IMR-90 (cell line): Measurements from ENCODE around the gene ANKH.

Experiments
- BHLHE40 ChIP-seq: fragments of 150-350 bp; IDR thresholded peaks from 2 replicates; pipeline ENCODE4 v1.6.1; 2016; ENCODE audit warnings: mild to moderate bottlenecking, low read depth, low read length
- CEBPB ChIP-seq: IDR thresholded peaks from 2 replicates; pipeline ENCODE4 v1.6.1; 2012; ENCODE audit warnings: low read depth, low read length, improper control_type of control experiment
- ELK1 ChIP-seq: fragments of 150-350 bp; IDR thresholded peaks from 2 replicates; pipeline ENCODE4 v1.6.1; 2016; ENCODE audit warnings: low read depth, mild to moderate bottlenecking, low read length, moderate library complexity, borderline replicate concordance
- FOS ChIP-seq: fragments of 150-350 bp; IDR thresholded peaks from 2 replicates; pipeline ENCODE4 v1.6.1; 2016; ENCODE audit warnings: low read depth, low read length
- MAZ ChIP-seq: IDR thresholded peaks from 2 replicates; pipeline ENCODE4 v1.6.1; 2012; ENCODE audit warnings: low read depth, mild to moderate bottlenecking, low read length, improper control_type of control experiment, moderate library complexity, borderline replicate concordance
- POLR2A ChIP-seq: IDR thresholded peaks from 2 replicates; pipeline ENCODE4 v1.6.1; 2012; ENCODE audit warnings: mild to moderate bottlenecking, low read depth, low read length
- RAD21 ChIP-seq: IDR thresholded peaks from 2 replicates; pipeline ENCODE4 v1.6.1; 2012; ENCODE audit warnings: low read length, improper control_type of control experiment
- RCOR1 ChIP-seq: IDR thresholded peaks from 2 replicates; pipeline ENCODE4 v1.6.1; 2012; ENCODE audit warnings: mild to moderate bottlenecking, low read length, improper control_type of control experiment; ENCODE audit not compliant: insufficient replicate concordance
- RFX5 ChIP-seq: IDR thresholded peaks from 2 replicates; pipeline ENCODE4 v1.8.0; 2012; ENCODE audit warnings: low read depth, mild to moderate bottlenecking, low read length, moderate library complexity
- SMC3 ChIP-seq: fragments of 150-350 bp; IDR thresholded peaks from 2 replicates; pipeline ENCODE4 v1.6.1; 2016; ENCODE audit warnings: low read depth, mild to moderate bottlenecking, antibody characterized with exemption, low read length, moderate library complexity
- USF2 ChIP-seq: fragments of 150-350 bp; IDR thresholded peaks from 2 replicates; pipeline ENCODE4 v1.6.1; 2017; ENCODE audit warnings: mild to moderate bottlenecking, antibody characterized with exemption, low read length, low read depth
- TF ChIP-seq, protein P1 (sequence below): conservative IDR thresholded peaks from 2 replicates; pipeline ENCODE4 v1.5.1; 2012; ENCODE audit warnings: mild to moderate bottlenecking, low read depth, low read length, improper control_type of control experiment

GRCh38 chr5:14879393-14879792, 7.8 kb upstream of the ANKH start:
- TF ChIP-seq SMC3, result no peak
- no peak for TF ChIP-seq POLR2A
- TF ChIP-seq, protein P1, sequence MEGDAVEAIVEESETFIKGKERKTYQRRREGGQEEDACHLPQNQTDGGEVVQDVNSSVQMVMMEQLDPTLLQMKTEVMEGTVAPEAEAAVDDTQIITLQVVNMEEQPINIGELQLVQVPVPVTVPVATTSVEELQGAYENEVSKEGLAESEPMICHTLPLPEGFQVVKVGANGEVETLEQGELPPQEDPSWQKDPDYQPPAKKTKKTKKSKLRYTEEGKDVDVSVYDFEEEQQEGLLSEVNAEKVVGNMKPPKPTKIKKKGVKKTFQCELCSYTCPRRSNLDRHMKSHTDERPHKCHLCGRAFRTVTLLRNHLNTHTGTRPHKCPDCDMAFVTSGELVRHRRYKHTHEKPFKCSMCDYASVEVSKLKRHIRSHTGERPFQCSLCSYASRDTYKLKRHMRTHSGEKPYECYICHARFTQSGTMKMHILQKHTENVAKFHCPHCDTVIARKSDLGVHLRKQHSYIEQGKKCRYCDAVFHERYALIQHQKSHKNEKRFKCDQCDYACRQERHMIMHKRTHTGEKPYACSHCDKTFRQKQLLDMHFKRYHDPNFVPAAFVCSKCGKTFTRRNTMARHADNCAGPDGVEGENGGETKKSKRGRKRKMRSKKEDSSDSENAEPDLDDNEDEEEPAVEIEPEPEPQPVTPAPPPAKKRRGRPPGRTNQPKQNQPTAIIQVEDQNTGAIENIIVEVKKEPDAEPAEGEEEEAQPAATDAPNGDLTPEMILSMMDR, result no peak
- no peak for TF ChIP-seq USF2
- no peak for TF ChIP-seq RCOR1
- no peak for TF ChIP-seq RFX5
- TF ChIP-seq ELK1, result no peak
- TF ChIP-seq FOS, result no peak
- TF ChIP-seq RAD21, result no peak
- no peak for TF ChIP-seq MAZ
- TF ChIP-seq BHLHE40, result no peak
- no peak for TF ChIP-seq CEBPB
